HEK293T (cell line): ENCODE results near the gene FOXP4.

Experiments used
- ARNT ChIP-seq: fragments of 450-650 bp; IDR thresholded peaks from 2 replicates; pipeline ENCODE4 v1.6.1; 2017; ENCODE audit warnings: mild to moderate bottlenecking
- BHLHE40 ChIP-seq: fragments of 450-650 bp; IDR thresholded peaks from 2 replicates; pipeline ENCODE4 v1.6.1; 2016; ENCODE audit warnings: mild to moderate bottlenecking, moderate library complexity, borderline replicate concordance
- ELF4 ChIP-seq: fragments of 450-650 bp; IDR thresholded peaks from 2 replicates; pipeline ENCODE4 v1.6.1; 2017; ENCODE audit warnings: antibody characterized with exemption

GRCh38 chr6:41568585-41569384 is 22.6 kb downstream of the FOXP4 start:
- TF ChIP-seq ARNT (no peak), BHLHE40 (no peak), ELF4 (no peak)
